GM21786 (cell line): ENCODE measurements around the gene LY86.
A peak's percentile ranks its signal among the peaks of the same experiment; 100 is the strongest.

Experiments
- ATAC-seq: cut with Tn5 transposase; IDR thresholded peaks from one replicate; pipeline ENCODE4 v1.9.1; 2021; ENCODE audit not compliant: unreplicated experiment

The LY86 gene

DNA sequence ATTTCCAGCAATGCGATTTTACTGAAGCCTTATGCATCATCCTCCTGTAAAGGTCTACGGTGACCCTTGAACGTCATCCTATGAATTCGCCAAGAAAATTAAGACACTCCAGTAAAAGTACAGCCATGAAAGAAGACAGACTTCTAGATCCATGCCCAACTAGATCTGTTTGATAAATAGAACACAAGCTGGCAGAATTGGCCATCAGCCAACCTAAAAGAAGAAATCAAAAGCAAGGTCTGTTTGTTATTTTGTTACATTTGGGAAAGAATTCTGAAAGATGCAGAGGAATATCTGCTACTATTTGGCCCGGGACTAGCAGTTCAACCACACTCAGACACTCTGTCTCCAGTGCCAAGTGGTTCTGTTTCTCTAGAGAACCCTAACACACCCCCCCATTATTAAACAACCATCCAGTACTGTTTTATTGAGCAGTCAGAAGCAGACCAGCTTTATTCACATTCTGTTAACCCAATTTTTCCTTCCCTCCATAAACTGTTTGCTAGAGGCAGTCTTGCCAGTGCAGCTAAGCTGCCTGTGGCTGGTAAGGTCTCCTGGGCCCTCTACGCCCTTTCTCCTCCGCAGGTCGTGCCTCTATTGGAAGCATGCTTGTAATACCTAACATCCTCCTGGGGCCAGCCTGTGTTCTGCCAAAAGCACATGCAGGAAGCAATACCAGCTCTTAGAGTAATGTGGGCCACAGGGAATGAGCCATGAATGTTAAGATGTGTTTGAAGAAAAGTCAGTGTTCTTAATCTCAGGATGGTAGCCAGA, 30.7 kb downstream of the LY86 start:
- ATAC-seq = no peak

GRCh38 chr6:6620766-6621425, 32.4 kb downstream of the LY86 start:
- no peak for ATAC-seq

- no peak for ATAC-seq
Measured at GRCh38 chr6:6622501-6622900, 34.0 kb downstream of the LY86 start.

- ATAC-seq = no peak
Measured at GRCh38 chr6:6623553-6623952, 35.0 kb downstream of the LY86 start.

DNA sequence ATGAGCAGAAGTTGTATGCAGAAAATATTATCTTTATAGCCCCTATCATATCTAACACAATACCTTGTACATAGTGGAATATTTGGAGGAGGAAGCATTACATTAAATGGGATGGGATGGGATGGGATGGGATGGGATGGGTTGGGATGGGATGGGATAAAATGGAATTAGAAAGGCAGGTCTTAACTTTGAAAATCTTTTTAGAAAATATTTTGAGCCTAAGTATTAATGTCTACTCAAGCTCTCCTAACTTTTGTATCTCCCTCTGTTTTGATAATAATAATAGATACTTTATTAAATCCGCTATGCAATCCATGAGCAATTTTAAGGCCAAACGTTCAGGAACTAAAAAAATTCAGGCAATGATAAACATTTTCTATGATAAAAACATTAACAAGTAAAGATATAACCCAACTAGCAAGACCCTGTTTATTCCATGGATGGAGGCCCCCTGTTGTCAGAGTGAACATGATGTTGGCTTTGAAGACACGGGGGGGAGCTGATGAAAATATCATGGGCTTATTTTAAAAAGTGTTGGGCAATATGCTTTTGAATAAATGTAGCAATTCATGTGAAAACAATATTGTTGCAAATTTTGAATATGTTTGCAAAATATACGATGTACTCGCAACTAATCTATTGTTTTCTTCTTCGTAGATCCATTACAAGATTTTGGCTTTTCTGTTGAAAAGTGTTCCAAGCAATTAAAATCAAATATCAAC, 35.9 kb downstream of the LY86 start:
- ATAC-seq = no peak

DNA sequence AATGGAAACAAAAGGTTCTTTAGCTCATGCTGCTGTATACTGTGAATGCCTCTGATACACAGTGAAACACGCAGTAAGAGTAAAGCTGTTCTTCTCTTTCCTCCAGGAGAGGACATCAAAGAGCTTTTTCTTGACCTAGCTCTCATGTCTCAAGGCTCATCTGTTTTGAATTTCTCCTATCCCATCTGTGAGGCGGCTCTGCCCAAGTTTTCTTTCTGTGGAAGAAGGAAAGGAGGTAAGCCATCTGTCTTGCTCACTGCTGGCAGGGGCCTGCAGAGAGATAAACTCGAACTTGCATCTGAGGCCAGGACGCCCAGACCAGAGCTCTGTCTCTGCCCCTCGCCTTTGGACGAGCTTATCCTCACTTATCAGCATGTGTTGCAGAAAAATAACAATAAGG, 37.7 kb downstream of the LY86 start:
- no peak for ATAC-seq

GRCh38 chr6:6629402-6629801, 40.9 kb downstream of the LY86 start:
- no peak for ATAC-seq

DNA sequence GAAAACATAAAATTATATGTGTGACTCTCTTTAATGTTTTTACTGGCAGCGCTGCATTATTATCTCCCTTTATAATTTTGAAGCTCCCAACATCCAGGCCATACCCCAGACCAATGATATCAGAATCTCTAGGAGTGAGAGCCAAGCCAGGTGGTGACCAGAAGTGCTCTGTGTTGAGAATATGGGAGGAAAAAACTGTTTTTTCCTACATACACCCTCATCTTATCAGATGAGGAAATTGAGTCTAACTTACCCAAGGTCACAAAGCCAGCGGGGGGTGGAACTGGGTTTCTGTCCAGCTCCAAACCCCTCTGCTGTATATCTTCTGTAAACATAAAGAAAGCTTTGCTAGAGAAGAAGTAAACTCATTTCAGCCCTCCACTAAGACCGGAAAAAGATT, 42.5 kb downstream of the LY86 start:
- no peak for ATAC-seq

DNA sequence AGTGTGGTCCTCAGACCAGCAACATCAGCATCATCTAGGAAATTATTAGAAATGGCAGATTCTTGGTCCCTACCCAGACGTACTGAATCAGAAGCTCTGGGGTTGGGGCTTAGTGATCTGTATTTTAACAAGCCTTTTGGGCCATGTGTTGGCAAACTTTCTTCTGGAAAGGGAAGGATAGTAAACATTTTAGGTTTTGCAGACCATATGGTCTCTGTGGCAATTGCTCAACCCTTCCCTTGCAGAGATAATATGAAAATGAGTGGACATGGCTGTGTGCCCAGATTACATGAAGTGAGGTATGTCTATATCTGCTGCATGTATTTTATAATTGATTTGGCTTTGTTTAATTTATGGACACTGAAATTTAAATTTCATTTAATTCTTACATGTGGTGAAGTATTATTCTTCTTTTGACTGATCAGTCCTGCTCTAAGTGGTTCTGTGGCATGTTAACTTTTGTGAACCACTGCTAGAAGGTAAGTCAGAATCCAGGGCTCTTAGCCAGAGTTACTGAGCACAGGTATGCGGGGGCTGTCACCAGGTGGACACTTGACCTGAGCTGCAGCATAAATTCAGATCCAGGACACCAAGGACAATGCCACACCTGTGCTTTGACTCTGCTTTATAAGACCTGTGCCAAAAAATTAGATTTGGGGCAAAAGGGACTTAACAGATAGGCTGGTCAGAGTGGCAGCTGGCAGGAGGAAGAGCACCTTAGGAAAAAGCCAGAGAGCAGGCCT, 43.2 kb downstream of the LY86 start:
- ATAC-seq = no peak

DNA sequence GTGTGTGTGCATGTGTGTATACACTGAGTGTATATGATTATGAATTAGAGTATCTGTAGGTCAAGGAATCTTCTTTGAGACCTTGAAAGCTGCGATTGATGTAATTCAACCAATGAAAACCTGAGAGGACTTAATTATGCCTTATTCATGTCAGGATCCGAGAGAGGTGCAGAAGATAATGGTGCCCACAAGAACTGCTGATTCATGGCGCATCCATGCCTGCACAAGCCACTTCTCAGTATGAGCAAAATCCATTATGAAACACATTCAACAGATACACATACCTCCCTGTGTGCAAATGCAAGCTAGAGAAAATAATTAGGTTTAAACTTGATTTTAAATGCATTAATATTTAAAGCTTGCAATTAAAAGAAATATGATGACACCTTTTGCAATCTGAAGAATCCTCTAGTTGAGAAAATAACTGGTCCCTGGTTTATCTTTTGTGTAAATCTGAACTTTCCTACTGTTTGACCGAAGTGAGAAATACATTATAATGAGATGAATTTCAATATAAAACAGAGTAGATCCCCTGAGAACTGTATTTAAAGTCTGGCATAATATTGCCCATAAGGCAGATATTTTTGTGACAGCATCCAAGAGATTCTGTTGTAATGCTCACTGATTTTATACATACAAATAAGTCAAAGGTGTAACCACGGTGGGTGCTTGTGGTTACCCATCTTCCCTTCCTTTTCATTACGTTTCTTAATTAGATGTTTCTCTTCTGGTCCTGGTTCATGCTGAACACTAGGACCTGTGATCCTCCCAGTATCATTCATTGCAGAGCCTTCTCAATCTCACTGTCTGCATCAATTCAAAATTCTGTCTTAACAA, 45.6 kb downstream of the LY86 start:
- ATAC-seq = no peak

DNA sequence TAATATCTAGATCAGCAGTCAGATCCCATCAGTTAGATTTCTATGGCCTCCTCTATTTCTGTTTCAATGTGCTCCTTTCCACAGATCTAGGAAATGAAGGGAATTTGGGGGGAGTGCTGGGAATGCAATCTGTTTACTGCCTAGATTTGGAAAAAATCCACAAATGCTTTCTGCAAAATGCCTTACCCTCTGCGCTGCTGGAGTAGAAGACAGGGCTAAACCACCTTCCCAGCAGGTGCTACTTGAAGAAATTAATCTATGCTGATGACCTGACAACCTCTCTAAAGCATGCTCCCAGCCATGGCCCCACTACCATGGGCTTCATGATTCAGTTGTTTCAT, 46.2 kb downstream of the LY86 start:
- no peak for ATAC-seq

DNA sequence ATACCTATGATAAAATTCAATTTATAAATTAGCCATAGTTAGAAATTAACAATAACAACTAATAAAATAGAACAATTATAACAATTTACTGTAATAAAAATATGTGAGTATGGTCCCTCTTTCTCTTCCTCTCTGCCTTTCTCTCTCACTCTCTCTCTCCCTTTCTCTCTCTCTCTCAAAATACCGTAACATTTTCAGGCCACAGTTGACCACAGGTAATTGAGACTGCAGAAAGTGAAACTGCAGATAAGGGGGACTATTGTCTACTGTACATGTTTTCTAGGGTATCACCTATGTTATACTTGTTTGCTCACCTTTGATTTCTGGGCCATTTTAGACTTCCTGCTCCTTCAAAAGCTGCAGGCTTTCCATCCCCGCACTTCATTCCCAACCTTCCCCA, 46.8 kb downstream of the LY86 start:
- peak; percentile 50 for ATAC-seq

DNA sequence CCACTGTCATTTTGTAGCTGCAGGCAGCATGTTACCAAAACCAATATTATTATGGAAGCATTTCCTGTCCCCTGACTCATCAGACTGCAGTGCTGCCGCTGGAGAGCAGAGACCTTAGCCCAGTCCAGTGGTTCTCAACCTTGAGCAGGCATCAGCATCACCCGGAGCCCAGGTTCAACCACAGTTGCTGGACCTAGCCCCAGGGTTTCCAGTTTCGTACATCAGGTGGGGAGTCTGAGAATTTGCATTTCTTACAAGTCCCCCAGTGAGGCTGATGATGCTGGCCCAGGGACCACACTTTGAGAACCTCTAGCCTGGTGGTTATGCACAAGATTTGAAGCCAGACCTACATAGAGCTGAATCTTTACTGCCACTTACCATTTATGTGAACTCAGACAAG, 47.3 kb downstream of the LY86 start:
- peak; percentile 71 for ATAC-seq

DNA sequence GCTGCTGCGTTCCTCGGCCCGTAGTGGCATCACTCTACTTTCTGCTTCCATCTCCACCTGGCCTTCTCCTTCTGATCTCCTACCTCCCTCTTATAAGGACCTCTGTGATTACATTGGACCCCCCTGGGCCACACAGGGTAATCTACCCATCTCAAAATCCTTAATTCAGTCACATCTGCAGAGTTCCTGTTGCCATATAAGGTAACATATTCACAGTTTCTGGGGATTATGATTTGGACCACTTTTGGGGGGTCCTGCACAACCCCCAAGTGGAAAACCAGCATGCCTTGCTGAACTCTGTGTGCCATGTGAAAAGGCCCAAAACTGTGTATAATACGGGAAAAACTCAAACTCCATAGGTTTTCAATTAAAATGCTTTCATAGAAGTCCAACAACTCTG, 51.1 kb downstream of the LY86 start:
- no peak for ATAC-seq

DNA sequence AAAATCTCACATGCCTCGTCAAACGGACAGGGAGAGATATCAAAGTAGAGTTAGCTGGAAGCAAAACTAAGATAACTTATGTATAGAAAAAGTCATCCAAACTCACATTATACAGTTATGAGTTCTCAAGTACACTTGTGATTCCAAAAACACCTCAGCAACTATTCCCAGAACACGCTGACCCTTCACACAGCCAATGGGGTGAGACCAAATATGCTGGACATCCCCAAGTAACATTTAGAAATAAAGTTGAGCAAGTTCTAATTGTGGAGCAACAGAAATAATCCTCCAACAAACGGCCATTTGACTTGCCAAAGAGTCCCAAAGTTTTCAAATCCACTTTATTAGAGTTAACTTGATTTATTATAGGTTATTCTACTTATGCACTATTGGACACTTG, 52.4 kb downstream of the LY86 start:
- ATAC-seq = no peak

- peak; percentile 85 for ATAC-seq
Measured at GRCh38 chr6:6643398-6643797, 54.9 kb downstream of the LY86 start.

GRCh38 chr6:6645261-6645917, 56.9 kb downstream of the LY86 start:
- ATAC-seq = no peak

DNA sequence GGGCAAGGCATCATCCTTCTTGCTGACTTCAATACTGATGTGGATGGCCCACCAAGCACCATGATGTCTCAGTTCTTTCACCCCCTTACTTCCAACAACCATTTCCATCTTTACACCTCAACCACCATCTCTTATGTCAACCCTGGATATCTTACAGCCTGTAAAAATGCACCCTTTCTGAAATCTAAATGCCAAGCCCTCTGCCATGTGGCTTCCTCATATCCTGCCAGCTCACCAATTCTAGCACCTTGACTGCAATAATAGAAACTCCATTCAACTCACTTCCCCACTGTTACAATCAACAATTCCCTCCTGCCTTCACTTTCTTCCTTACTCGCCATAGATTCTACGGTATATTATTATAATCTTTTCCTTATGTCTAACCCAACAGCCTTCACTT, 57.9 kb downstream of the LY86 start:
- no peak for ATAC-seq

DNA sequence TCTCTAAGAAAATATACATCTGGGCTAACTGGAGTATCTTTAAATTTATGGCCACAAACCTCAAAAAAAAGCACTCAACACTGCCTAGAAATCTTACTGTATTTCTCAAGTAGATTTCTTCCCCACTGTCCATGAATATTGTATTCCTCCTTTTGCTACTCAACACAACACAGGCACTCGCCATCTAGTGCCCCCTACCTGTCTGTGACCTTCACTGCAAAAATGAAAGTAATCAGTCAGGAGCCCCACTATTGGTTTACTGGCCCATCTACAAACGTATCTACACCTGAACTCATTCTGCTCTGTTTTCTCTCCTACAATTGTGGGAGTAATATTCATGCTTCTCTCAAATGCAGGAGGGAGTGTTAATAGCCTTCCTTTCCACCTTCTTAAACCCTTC, 58.3 kb downstream of the LY86 start:
- ATAC-seq = no peak

DNA sequence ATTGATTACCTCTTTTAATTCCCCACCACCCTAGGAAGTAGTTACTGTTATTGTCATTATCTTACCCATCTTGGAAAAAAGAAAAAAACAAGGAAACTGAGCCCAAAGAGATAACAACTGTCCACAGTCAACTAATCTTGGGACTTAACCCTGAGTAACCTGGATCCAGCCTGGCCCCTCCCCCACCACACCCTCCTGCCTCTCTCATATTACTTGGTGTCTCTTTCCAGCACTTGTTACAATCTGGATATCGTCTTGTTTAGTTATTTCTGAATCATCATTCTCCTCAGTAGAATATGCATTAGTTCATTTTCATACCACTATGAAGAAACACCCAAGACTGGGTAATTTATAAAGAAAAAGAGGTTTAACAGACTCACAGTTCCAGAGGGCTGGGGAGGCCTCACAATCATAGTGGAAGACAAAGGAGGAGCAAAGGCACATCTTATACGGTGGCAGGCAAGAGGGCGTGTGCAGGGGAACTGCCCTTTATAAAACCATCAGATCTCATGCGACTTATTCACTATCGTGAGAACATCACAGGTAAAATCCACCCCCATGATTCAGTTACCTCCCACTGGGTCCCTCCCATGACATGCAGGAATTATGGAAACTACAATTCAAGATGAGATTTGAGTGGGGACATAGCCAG, 60.3 kb downstream of the LY86 start:
- no peak for ATAC-seq
